ENCODE measurements around the gene ACAA1.

DNA sequence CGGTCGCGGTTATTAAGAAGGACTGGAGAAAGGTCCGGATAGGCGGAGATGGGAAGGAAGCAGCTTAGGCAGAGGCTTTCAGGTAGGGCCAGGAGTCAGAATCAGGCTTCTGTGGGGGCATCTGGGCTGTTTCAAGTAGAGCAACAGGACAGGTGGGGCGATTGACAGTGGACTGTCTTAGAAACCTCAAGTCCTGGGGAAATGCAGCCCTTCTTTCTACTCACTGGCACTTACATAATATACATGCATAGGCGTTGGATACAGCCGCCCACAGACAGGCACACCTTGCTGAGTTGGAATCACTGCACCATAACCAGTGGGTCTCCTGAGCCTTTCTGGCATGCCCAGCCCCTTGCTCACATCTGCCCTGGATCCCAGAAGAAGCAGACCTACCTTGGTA is 2.3 kb upstream of the ACAA1 start:
- TF ChIP-seq ZNF513 (CRISPR knock-in tag; conservative IDR thresholded peaks at IDR 0.05) (no peak), ZSCAN25 (CRISPR knock-in tag; IDR thresholded peaks at IDR 0.05) (no peak), POLR2AphosphoS5 (IDR thresholded peaks at IDR 0.05; ENCODE audit: low read depth, low read length) (no peak), ZNF580 (CRISPR knock-in tag; IDR thresholded peaks at IDR 0.05; ENCODE audit: borderline replicate concordance, low read depth) (no peak), POLR2A (IDR thresholded peaks at IDR 0.05; ENCODE audit: insufficient read depth in 1 of 2, low read depth in 2 of 2, low read length in 2 of 2) (no peak)
- TF ChIP-seq, protein P1, sequence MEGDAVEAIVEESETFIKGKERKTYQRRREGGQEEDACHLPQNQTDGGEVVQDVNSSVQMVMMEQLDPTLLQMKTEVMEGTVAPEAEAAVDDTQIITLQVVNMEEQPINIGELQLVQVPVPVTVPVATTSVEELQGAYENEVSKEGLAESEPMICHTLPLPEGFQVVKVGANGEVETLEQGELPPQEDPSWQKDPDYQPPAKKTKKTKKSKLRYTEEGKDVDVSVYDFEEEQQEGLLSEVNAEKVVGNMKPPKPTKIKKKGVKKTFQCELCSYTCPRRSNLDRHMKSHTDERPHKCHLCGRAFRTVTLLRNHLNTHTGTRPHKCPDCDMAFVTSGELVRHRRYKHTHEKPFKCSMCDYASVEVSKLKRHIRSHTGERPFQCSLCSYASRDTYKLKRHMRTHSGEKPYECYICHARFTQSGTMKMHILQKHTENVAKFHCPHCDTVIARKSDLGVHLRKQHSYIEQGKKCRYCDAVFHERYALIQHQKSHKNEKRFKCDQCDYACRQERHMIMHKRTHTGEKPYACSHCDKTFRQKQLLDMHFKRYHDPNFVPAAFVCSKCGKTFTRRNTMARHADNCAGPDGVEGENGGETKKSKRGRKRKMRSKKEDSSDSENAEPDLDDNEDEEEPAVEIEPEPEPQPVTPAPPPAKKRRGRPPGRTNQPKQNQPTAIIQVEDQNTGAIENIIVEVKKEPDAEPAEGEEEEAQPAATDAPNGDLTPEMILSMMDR (CRISPR knock-in tag; IDR thresholded peaks at IDR 0.05), result no peak
